GM12865 (cell line): Measurements from ENCODE around the gene ACTG2.

Experiments used
- DNase-seq: peaks from one replicate; pipeline ENCODE4 v3.0.0; 2010; ENCODE audit warnings: low read depth
- H3K4me3 ChIP-seq: 2 replicates; pipeline ENCODE4 v1.5.1; 2011; ENCODE audit warnings: mild to moderate bottlenecking, low read depth, low read length, control low read depth
- TF ChIP-seq, protein P1 (sequence below): IDR thresholded peaks from 2 replicates; pipeline ENCODE4 v1.5.1; 2011; ENCODE audit warnings: low read length, control low read depth, low read depth, inconsistent platforms; ENCODE audit not compliant: insufficient read depth; ENCODE audit errors: missing control alignments

ACTG2 gene

DNA sequence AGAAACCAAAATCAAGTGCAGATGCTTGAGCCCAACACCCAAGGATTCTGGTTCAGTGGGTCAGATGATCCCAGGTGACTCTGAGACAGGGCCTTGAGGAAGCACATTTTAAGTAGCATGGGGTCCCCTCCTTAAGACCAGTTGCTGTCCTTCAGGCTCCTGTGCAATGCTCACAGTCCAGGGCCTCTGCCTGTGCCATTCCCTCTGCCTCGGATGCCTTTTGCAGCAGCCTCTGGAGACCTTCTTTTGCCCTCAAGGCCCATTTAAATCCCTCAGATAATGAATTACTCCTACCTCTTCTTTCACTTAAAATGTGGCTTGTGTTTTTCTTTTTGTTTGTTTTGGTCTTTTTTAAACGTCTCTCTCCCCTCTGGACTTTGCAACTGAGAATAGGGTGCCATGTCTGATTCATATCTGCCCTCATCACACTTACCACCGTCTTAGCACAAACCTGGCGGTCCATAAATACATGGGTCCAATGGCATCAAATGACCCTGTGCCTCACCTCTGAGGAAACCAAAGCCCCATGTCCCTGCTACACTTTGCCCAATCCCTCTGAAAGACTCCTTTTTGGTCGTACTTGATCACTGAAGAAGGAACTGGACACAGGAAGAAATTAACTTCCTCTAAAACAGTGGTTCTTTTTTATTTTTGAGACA lies 14.2 kb downstream of the ACTG2 start:
- DNase-seq, result no peak
- no peak overlapping the region for H3K4me3 ChIP-seq
- TF ChIP-seq, protein P1, sequence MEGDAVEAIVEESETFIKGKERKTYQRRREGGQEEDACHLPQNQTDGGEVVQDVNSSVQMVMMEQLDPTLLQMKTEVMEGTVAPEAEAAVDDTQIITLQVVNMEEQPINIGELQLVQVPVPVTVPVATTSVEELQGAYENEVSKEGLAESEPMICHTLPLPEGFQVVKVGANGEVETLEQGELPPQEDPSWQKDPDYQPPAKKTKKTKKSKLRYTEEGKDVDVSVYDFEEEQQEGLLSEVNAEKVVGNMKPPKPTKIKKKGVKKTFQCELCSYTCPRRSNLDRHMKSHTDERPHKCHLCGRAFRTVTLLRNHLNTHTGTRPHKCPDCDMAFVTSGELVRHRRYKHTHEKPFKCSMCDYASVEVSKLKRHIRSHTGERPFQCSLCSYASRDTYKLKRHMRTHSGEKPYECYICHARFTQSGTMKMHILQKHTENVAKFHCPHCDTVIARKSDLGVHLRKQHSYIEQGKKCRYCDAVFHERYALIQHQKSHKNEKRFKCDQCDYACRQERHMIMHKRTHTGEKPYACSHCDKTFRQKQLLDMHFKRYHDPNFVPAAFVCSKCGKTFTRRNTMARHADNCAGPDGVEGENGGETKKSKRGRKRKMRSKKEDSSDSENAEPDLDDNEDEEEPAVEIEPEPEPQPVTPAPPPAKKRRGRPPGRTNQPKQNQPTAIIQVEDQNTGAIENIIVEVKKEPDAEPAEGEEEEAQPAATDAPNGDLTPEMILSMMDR, result no peak

DNA sequence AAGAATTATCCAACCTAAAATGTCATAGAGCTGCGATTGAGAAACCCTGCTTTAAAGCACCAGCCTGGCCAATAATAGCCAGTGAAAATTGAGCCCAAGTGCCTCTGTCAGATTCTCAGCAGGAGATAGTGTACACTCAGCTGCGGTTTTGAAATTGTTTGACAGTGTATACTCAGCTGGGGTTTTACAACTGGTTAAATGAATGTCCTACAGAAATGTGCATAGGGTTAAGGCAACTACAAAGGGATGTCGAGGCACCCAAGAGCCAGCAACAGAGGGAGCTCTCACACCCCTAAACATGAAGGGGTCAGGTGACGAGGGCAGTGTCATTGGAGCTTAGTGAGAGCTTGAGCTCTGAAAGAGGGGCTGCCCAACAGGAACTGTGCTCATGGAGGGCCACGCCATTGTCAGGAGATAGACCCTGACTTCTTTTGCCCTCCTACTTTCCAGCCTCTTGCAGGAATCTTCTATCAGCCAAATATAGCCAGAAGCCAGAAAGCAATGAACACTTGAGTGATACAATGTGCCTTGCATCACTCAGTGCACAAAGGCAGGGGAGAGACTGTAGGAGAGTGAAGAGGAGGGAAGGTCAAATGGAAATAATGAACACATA lies 15.1 kb downstream of the ACTG2 start:
- TF ChIP-seq, protein P1, result peak; percentile 54
- H3K4me3 ChIP-seq, result no peak overlapping the region
- DNase-seq, result peak; percentile 67

DNA sequence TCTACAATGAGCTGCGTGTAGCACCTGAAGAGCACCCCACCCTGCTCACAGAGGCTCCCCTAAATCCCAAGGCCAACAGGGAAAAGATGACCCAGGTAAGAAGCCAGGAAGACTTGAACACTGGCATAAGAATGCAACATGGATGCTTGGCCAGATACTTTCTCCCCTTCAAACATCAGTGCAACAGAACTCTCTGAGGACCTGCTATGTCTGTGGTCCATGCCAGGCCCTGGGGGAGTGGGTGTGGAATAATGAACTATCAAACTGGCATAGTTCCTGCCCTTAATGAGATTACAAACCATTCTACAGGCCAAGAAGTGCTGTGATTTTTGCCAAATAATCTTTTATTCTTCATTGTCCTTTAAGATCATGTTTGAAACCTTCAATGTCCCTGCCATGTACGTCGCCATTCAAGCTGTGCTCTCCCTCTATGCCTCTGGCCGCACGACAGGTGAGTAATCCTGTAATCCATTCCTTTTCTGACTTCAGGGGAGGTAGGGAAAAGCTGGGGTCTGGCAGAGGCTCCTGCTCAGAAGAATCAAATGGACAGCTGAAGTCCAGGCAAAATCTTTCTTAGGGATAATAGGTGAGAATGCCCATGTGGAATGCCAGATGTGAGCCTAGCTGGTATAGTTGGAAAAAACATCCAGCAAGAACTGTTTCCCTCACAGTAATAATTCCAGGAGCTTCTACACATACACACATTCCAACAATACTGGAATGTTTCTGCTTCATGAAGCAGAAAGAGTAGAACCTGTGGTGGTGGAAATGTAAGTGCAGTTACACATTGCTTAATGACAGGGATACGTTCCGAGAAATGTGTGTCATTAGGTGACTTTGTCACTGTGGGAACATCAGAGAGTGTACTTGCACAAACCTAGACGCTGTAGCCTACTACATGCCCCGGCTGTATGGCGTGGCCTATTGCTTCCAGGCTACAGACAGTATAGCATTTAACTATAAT lies 16.2 kb downstream of the ACTG2 start:
- TF ChIP-seq, protein P1, result no peak
- no peak overlapping the region for H3K4me3 ChIP-seq
- no peak for DNase-seq

DNA sequence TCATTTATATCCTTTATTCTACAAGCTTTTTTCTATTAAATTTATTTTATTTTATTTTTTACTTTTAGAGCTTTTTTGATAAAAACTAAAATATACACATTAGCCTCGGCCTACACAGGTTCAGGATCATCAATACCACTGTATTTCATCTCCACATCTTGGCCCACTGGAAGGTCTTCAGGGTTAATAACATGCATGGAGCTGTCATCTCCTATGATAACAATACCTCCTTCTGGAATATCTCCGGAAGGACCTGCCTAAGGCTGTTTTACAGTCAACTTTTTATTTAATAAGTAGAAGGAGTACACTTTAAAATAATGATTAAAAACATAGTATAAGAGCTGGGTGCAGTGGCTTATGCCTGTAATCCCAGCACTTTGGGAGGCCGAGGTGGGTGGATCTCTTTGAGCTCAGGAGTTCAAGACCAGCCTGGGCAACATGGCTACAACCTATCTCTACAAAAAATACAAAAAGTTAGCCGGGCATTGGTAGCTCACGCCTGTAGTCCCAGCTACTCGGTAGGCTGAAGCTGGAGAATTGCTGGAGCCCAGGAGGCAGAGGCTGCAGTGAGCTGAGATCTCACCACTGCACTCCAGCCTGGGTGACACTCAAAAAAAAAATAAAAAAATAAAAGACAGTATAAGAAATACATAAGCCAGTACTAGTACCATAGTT lies 18.2 kb downstream of the ACTG2 start:
- TF ChIP-seq, protein P1, result no peak

DNA sequence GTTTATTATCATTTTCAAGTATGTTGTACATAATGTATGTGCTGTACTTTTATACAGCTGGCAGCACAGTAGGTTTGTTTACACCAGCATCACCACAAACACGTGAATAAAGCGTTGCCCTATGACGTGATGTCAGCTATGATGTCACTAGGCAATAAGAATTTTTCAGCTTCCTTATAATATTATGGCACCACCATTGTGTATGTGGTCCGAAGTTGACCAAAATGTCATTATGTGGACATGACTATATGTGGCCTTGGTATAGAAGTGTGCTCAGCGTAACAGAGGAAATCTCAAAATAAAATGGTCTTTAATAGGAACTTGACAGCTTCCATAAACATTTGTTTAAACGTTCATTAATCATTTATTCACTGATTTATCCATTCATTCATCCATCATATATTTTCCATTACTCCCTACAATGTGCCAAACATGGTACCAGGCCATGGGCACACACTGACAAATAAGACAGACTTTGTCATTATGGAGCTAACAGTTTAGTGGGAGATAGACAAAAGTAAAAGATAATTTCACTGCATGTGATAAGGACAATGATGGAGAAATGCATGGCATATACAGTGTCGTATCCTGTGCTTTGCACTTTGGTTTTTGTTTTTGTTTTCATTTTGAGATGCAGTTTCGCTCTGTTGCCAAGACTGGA lies 18.9 kb downstream of the ACTG2 start:
- no peak for DNase-seq
- TF ChIP-seq, protein P1, result no peak
- no peak overlapping the region for H3K4me3 ChIP-seq

More for the DNA sequence above, 18.2 kb downstream of the ACTG2 start:
- H3K4me3 ChIP-seq, result no peak overlapping the region
- DNase-seq, result no peak
